Astrocyte of the hippocampus (primary cell): Measurements from ENCODE around the gene GRIN2A.

Experiments used
- DNase-seq: peaks from one replicate; pipeline ENCODE4 v3.0.0; 2011; ENCODE audit warnings: low read depth, low spot score

The GRIN2A gene

GRCh38 chr16:10087151-10087550 is 95.1 kb downstream of the GRIN2A start:
- no peak for DNase-seq

- no peak for DNase-seq
Measured at GRCh38 chr16:10086620-10087019, 95.6 kb downstream of the GRIN2A start.

GRCh38 chr16:10085078-10085798 is 97.0 kb downstream of the GRIN2A start:
- no peak for DNase-seq

GRCh38 chr16:10083301-10083700 is 98.9 kb downstream of the GRIN2A start:
- DNase-seq = no peak

GRCh38 chr16:10081201-10081940 is 100.9 kb downstream of the GRIN2A start:
- peak; percentile 71 for DNase-seq

- DNase-seq = peak; percentile 94
Measured at GRCh38 chr16:10080051-10080772, 102.0 kb downstream of the GRIN2A start.

- DNase-seq = peak; percentile 51
Measured at GRCh38 chr16:10078541-10078949, 103.7 kb downstream of the GRIN2A start.

- no peak for DNase-seq
Measured at GRCh38 chr16:10077861-10078260, 104.4 kb downstream of the GRIN2A start.

- no peak for DNase-seq
Measured at GRCh38 chr16:10076037-10076436, 106.2 kb downstream of the GRIN2A start.

GRCh38 chr16:10070591-10070990 is 111.6 kb downstream of the GRIN2A start:
- no peak for DNase-seq

- no peak for DNase-seq
Measured at GRCh38 chr16:10069374-10069773, 112.9 kb downstream of the GRIN2A start.

GRCh38 chr16:10067835-10068234 is 114.4 kb downstream of the GRIN2A start:
- no peak for DNase-seq

GRCh38 chr16:10067406-10067805 is 114.8 kb downstream of the GRIN2A start:
- DNase-seq = no peak

- DNase-seq = no peak
Measured at GRCh38 chr16:10065019-10065418, 117.2 kb downstream of the GRIN2A start.

- DNase-seq = no peak
Measured at GRCh38 chr16:10048850-10049249, 133.4 kb downstream of the GRIN2A start.

GRCh38 chr16:10045947-10046346 is 136.3 kb downstream of the GRIN2A start:
- DNase-seq = no peak

- no peak for DNase-seq
Measured at GRCh38 chr16:10045291-10045775, 136.9 kb downstream of the GRIN2A start.

- no peak for DNase-seq
Measured at GRCh38 chr16:10040136-10041080, 141.8 kb downstream of the GRIN2A start.

- peak; percentile 71 for DNase-seq
Measured at GRCh38 chr16:10039220-10040096, 142.8 kb downstream of the GRIN2A start.

- DNase-seq = peak; percentile 40
Measured at GRCh38 chr16:10037751-10038150, 144.5 kb downstream of the GRIN2A start.
